Activated T-helper 2 cell treated with anti-CD3 and anti-CD28 coated beads, Interferon-gamma antibody, Interleukin-2, Interleukin-4, amounts not matched to agents 10 μg/mL and 5 μg/mL and 100 μg/mL, durations not matched to agents 14 hours and 24 hours and 36 hours (primary cell): ENCODE results near the gene ERAP2. TPM values are rescaled to one million over a fixed set of nuclear protein-coding genes. Genes with fewer than 3 reads are reported as not detected.

Source experiments
- DNase-seq: peaks from one replicate; pipeline ENCODE4 v3.0.0; 2021; ENCODE audit warnings: low spot score
- H3K27ac Mint-ChIP-seq: one replicate; pipeline ENCODE4 v1.8.0; 2021; ENCODE audit warnings: mixed read lengths
- H3K27me3 Mint-ChIP-seq: one replicate; pipeline ENCODE4 v1.8.0; 2021; ENCODE audit warnings: low read depth, mixed read lengths
- H3K36me3 Mint-ChIP-seq: one replicate; pipeline ENCODE4 v1.8.0; 2021; ENCODE audit warnings: low read depth, mixed read lengths
- H3K4me1 Mint-ChIP-seq: one replicate; pipeline ENCODE4 v1.8.0; 2021; ENCODE audit warnings: low read depth, mixed read lengths
- H3K4me3 Mint-ChIP-seq: one replicate; pipeline ENCODE4 v1.8.0; 2021; ENCODE audit warnings: low read depth, mild to moderate bottlenecking, moderate library complexity, mixed read lengths
- H3K9me3 Mint-ChIP-seq: one replicate; pipeline ENCODE4 v1.8.0; 2021; ENCODE audit warnings: mixed read lengths
- intact Hi-C: fragments of 100-400 bp; cut with micrococcal nuclease; formaldehyde crosslinking; loops from one replicate; pipeline ENCODE4 v1.15.1; 2023
- total RNA-seq: library from RNA; stranded (reverse); gene quantifications from 2 replicates; pipeline ENCODE4 v1.2.3, GENCODE V29; 2022

Gene ERAP2
- total RNA-seq, 1 donor from 2014 or later: 49.3 TPM

- Mint-ChIP-seq H3K9me3 (peaks cover 4% of the 10 kb centered on the region), H3K4me3 (no peak overlapping the region), H3K27me3 (no peaks in the 10 kb centered on the region), H3K27ac (no peak overlapping the region), H3K4me1 (peaks cover 65% of the 10 kb centered on the region), H3K36me3 (peaks cover 41% of the 10 kb centered on the region)
- intact Hi-C loops: no loop called here
- DNase-seq: no peak
Measured at GRCh38 chr5:96967400-96967799, 91.1 kb downstream of the ERAP2 start.

- H3K4me1 Mint-ChIP-seq: peaks cover 64% of the 10 kb centered on the region
- no peak for DNase-seq
- intact Hi-C loops: no loop called here
- H3K4me3 Mint-ChIP-seq: no peak overlapping the region
- H3K27me3 Mint-ChIP-seq: no peaks in the 10 kb centered on the region
- H3K27ac Mint-ChIP-seq: no peak overlapping the region
- H3K36me3 Mint-ChIP-seq: peaks cover 40% of the 10 kb centered on the region
- peaks cover 4% of the 10 kb centered on the region for H3K9me3 Mint-ChIP-seq
Measured at GRCh38 chr5:96968074-96968473, 91.8 kb downstream of the ERAP2 start.

- H3K9me3 Mint-ChIP-seq: peaks cover 4% of the 10 kb centered on the region
- intact Hi-C loops: no loop called here
- H3K4me1 Mint-ChIP-seq: peaks cover 61% of the 10 kb centered on the region
- H3K36me3 Mint-ChIP-seq: peaks cover 37% of the 10 kb centered on the region
- no peak overlapping the region for H3K27ac Mint-ChIP-seq
- no peaks in the 10 kb centered on the region for H3K27me3 Mint-ChIP-seq
- no peak for DNase-seq
- no peak overlapping the region for H3K4me3 Mint-ChIP-seq
Measured at GRCh38 chr5:96968614-96969013, 92.3 kb downstream of the ERAP2 start.

Other genes with a start within 250 kb of the ERAP2 start
- gene CAST, start 214.1 kb upstream of the ERAP2 start, total RNA-seq: 110 TPM in 2 replicates
- 99.6 and 108 TPM in 2 replicates for gene ERAP1, start 68.6 kb upstream of the ERAP2 start, total RNA-seq
- gene LNPEP, start 59.6 kb downstream of the ERAP2 start, total RNA-seq: 37.5 and 37.9 TPM in 2 replicates